H1 (cell line): Measurements from ENCODE around the gene PPOX. TPM values are rescaled to one million over a fixed set of nuclear protein-coding genes. Genes with fewer than 3 reads are reported as not detected.
A peak's percentile ranks its signal among the peaks of the same experiment; 100 is the strongest.

Source experiments
- TAF1 ChIP-seq: IDR thresholded peaks from 2 replicates; pipeline ENCODE4 v1.6.1; 2011; ENCODE audit warnings: mild to moderate bottlenecking, low read depth, low read length
- polyA plus RNA-seq, 7 experiments: library from polyadenylated mRNA; depleted of rRNA in 3 of 7; stranded (reverse) in 5 of 7; unstranded in 2 of 7; fragments of >200 nt in 5 of 7; fragments of 200-250 nt in 2 of 7; gene quantifications; 1 replicate in 5 of 7; 2 replicates in 1 of 7; 4 replicates in 1 of 7; pipeline versions ENCODE4 v1.2.1 to v1.2.3, GENCODE V29; 2011 to 2013; ENCODE audit warnings: missing spikeins in 2 of 7, mixed read lengths in 2 of 7
- total RNA-seq: library from RNA; stranded (reverse); fragmentation: NEBNext Ultra II Directional; extraction: Animal tissue kit (Norgen Biotek cat#: 25700); gene quantifications from 2 replicates; pipeline ENCODE4 v1.2.1, GENCODE V29; 2021
- TF ChIP-seq, protein P1 (sequence below), 3 experiments: IDR thresholded peaks; 1 replicate in 2 of 3; 2 replicates in 1 of 3; pipeline versions ENCODE4 v1.5.1 to v1.6.1; 2011; ENCODE audit warnings: low read length in 3 of 3, mild to moderate bottlenecking in 3 of 3, inconsistent platforms in 2 of 3, low read depth in 1 of 3, moderate library complexity in 1 of 3; ENCODE audit not compliant: insufficient read depth in 1 of 3; ENCODE audit errors: control extremely low read depth in 1 of 3

The PPOX gene
- total and polyA plus RNA-seq, 2 of the 8 experiments (the other 6 are each of a cell fraction or from before 2014, with no cell fraction given): 39.4 to 40.4 TPM

DNA sequence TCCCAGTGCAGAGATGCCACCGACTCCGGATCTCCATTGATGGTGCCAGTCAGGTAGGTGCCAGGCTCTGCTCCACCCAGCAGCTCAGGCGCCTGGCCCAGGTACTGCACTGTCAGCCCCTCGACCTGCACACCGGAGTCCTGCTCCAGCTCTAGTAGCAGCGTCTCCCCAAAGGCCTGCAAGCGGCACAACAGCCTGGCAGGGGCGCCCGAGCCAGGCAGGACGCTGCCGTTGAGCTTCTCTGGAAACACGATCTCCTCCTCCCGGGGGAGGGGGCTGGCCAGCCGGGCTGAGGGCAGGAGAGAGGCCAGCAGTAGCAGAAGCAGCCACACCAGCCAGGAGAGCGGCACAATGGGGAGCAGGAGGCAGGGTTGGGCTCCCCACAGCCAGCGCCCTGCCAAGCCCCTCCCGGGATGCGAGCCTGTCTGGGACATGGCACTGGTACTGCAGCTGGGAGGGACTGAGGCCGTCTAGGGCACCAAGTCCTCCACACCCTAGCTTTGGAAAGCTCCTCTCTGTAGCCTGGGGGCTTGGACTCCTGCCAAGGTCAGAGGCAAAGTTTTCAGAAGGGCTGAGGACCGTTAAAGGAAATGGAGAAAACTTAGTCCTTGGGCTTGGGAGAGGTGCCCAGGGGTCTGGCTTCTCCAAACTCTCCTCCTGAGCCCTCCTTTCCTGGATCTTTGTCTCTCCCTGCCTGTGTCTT is 32.1 kb downstream of the PPOX start (continued):
- TF ChIP-seq, protein P1, sequence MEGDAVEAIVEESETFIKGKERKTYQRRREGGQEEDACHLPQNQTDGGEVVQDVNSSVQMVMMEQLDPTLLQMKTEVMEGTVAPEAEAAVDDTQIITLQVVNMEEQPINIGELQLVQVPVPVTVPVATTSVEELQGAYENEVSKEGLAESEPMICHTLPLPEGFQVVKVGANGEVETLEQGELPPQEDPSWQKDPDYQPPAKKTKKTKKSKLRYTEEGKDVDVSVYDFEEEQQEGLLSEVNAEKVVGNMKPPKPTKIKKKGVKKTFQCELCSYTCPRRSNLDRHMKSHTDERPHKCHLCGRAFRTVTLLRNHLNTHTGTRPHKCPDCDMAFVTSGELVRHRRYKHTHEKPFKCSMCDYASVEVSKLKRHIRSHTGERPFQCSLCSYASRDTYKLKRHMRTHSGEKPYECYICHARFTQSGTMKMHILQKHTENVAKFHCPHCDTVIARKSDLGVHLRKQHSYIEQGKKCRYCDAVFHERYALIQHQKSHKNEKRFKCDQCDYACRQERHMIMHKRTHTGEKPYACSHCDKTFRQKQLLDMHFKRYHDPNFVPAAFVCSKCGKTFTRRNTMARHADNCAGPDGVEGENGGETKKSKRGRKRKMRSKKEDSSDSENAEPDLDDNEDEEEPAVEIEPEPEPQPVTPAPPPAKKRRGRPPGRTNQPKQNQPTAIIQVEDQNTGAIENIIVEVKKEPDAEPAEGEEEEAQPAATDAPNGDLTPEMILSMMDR (IDR thresholded peaks at IDR 0.05; ENCODE audit: control extremely low read depth in 1 of 3, insufficient read depth in 1 of 3, low read depth in 1 of 3, low read length in 3 of 3): peak; percentile 35 to 46 (median 45)
- TF ChIP-seq TAF1: peak; percentile 45
